ENCODE results near the gene SLC22A6.

Gene SLC22A6

GRCh38 chr11:62984451-62984991, at the start of gene SLC22A6:
SLC22A6 (minus strand) TSS chr11:62984967; CDS start chr11:62984690, 277 bp downstream.
- no peak for DNase-seq
- in situ Hi-C loops (cut with HindIII; ENCODE audit: low pct_ligation_motif_present, low pct_unique_long_range_greater_than_20kb, low sequenced_read_pairs), result no loop called here

GRCh38 chr11:63032457-63032856, 47.7 kb upstream of the SLC22A6 start:
- DNase-seq, result no peak
- in situ Hi-C loops (cut with HindIII; ENCODE audit: low pct_ligation_motif_present, low pct_unique_long_range_greater_than_20kb, low sequenced_read_pairs), result no loop called here

GRCh38 chr11:63023841-63024648, 39.3 kb upstream of the SLC22A6 start:
- in situ Hi-C loops (cut with HindIII; ENCODE audit: low pct_ligation_motif_present, low pct_unique_long_range_greater_than_20kb, low sequenced_read_pairs), result no loop called here
- peak; percentile 54 for DNase-seq

- in situ Hi-C loops (cut with HindIII; ENCODE audit: low pct_ligation_motif_present, low pct_unique_long_range_greater_than_20kb, low sequenced_read_pairs), result no loop called here
- DNase-seq, result no peak
Measured at GRCh38 chr11:63023222-63023814, 38.6 kb upstream of the SLC22A6 start.

- in situ Hi-C loops (cut with HindIII; ENCODE audit: low pct_ligation_motif_present, low pct_unique_long_range_greater_than_20kb, low sequenced_read_pairs), result no loop called here
Measured at GRCh38 chr11:63022441-63022840, 37.7 kb upstream of the SLC22A6 start.

GRCh38 chr11:63020671-63021291, 36.0 kb upstream of the SLC22A6 start:
- in situ Hi-C loops (cut with HindIII; ENCODE audit: low pct_ligation_motif_present, low pct_unique_long_range_greater_than_20kb, low sequenced_read_pairs), result no loop called here

More at GRCh38 chr11:63022441-63022840, 37.7 kb upstream of the SLC22A6 start:
- no peak for DNase-seq

GRCh38 chr11:63019506-63019905, 34.7 kb upstream of the SLC22A6 start:
- in situ Hi-C loops (cut with HindIII; ENCODE audit: low pct_ligation_motif_present, low pct_unique_long_range_greater_than_20kb, low sequenced_read_pairs), result no loop called here
- no peak for DNase-seq

More at GRCh38 chr11:63020671-63021291, 36.0 kb upstream of the SLC22A6 start:
- no peak for DNase-seq

GRCh38 chr11:63017306-63017974, 32.7 kb upstream of the SLC22A6 start:
- in situ Hi-C loops (cut with HindIII; ENCODE audit: low pct_ligation_motif_present, low pct_unique_long_range_greater_than_20kb, low sequenced_read_pairs), result no loop called here
- no peak for DNase-seq

GRCh38 chr11:63015521-63016215, 30.9 kb upstream of the SLC22A6 start, which contains the start of gene SLC22A8:
SLC22A8 (minus strand) TSS chr11:63015841; CDS start chr11:63014958, 883 bp downstream.
- in situ Hi-C loops (cut with HindIII; ENCODE audit: low pct_ligation_motif_present, low pct_unique_long_range_greater_than_20kb, low sequenced_read_pairs), result no loop called here

GRCh38 chr11:63014408-63015055, 29.8 kb upstream of the SLC22A6 start:
- in situ Hi-C loops (cut with HindIII; ENCODE audit: low pct_ligation_motif_present, low pct_unique_long_range_greater_than_20kb, low sequenced_read_pairs), result no loop called here
- no peak for DNase-seq

More at GRCh38 chr11:63015521-63016215, 30.9 kb upstream of the SLC22A6 start, which contains the start of gene SLC22A8:
- no peak for DNase-seq

- no peak for DNase-seq
- in situ Hi-C loops (cut with HindIII; ENCODE audit: low pct_ligation_motif_present, low pct_unique_long_range_greater_than_20kb, low sequenced_read_pairs), result no loop called here
Measured at GRCh38 chr11:63012839-63013238, 28.1 kb upstream of the SLC22A6 start.

- in situ Hi-C loops (cut with HindIII; ENCODE audit: low pct_ligation_motif_present, low pct_unique_long_range_greater_than_20kb, low sequenced_read_pairs), result no loop called here
- DNase-seq, result no peak
Measured at GRCh38 chr11:63012430-63012829, 27.7 kb upstream of the SLC22A6 start.

GRCh38 chr11:63010934-63011439, 26.2 kb upstream of the SLC22A6 start:
- no peak for DNase-seq
- in situ Hi-C loops (cut with HindIII; ENCODE audit: low pct_ligation_motif_present, low pct_unique_long_range_greater_than_20kb, low sequenced_read_pairs), result no loop called here

- no peak for DNase-seq
- in situ Hi-C loops (cut with HindIII; ENCODE audit: low pct_ligation_motif_present, low pct_unique_long_range_greater_than_20kb, low sequenced_read_pairs), result no loop called here
Measured at GRCh38 chr11:63007920-63008319, 23.2 kb upstream of the SLC22A6 start.

- in situ Hi-C loops (cut with HindIII; ENCODE audit: low pct_ligation_motif_present, low pct_unique_long_range_greater_than_20kb, low sequenced_read_pairs), result no loop called here
Measured at GRCh38 chr11:63001456-63001855, 16.7 kb upstream of the SLC22A6 start.

GRCh38 chr11:62999649-63000048, 14.9 kb upstream of the SLC22A6 start:
- in situ Hi-C loops (cut with HindIII; ENCODE audit: low pct_ligation_motif_present, low pct_unique_long_range_greater_than_20kb, low sequenced_read_pairs), result no loop called here
- DNase-seq, result no peak

More at GRCh38 chr11:63001456-63001855, 16.7 kb upstream of the SLC22A6 start:
- no peak for DNase-seq

- in situ Hi-C loops (cut with HindIII; ENCODE audit: low pct_ligation_motif_present, low pct_unique_long_range_greater_than_20kb, low sequenced_read_pairs), result no loop called here
- DNase-seq, result no peak
Measured at GRCh38 chr11:62999156-62999555, 14.4 kb upstream of the SLC22A6 start.
